HG03045 (cell line): Measurements from ENCODE around the gene FPGS.
"Not testable (repeated sequence)": the region's sequence is repeated elsewhere in the genome, so short reads cannot be mapped to it uniquely, and the experiment has no call there.

Source experiments
- ATAC-seq: cut with Tn5 transposase; IDR thresholded peaks from one replicate; pipeline ENCODE4 v1.9.1; 2021; ENCODE audit warnings: mild to moderate bottlenecking, moderate library complexity; ENCODE audit not compliant: unreplicated experiment

The FPGS gene

GRCh38 chr9:127770583-127770904 lies 32.1 kb upstream of the FPGS start:
- ATAC-seq: no peak

GRCh38 chr9:127770905-127771569 lies 31.6 kb upstream of the FPGS start:
- ATAC-seq: peak; percentile 90

GRCh38 chr9:127771570-127772189 lies 31.0 kb upstream of the FPGS start:
- no peak for ATAC-seq

- no peak for ATAC-seq
These were observed 30.1 kb upstream of the FPGS start for GRCh38 chr9:127772603-127773002.

GRCh38 chr9:127773272-127773671 lies 29.4 kb upstream of the FPGS start:
- ATAC-seq: no peak

GRCh38 chr9:127773981-127774380 lies 28.7 kb upstream of the FPGS start:
- no peak for ATAC-seq

- no peak for ATAC-seq
These were observed 26.3 kb upstream of the FPGS start for GRCh38 chr9:127776195-127776923.

GRCh38 chr9:127776924-127777289 lies 25.8 kb upstream of the FPGS start:
- ATAC-seq: no peak

- ATAC-seq: no peak
These were observed 25.2 kb upstream of the FPGS start for GRCh38 chr9:127777368-127777980.

GRCh38 chr9:127778280-127779135 lies 24.2 kb upstream of the FPGS start, which contains the start of gene SH2D3C:
TSS of gene SH2D3C (minus strand) at chr9:127778666. CDS start at chr9:127778627, 39 bp downstream.
- ATAC-seq: peak; percentile 34

GRCh38 chr9:127779136-127779981 lies 23.3 kb upstream of the FPGS start:
- ATAC-seq: peak; percentile 48

GRCh38 chr9:127780126-127780885 lies 22.4 kb upstream of the FPGS start:
- ATAC-seq: no peak

- ATAC-seq: not testable (repeated sequence)
These were observed 21.8 kb upstream of the FPGS start for GRCh38 chr9:127780909-127781308.

- no peak for ATAC-seq
These were observed 20.9 kb upstream of the FPGS start for GRCh38 chr9:127781806-127782205.

GRCh38 chr9:127783111-127784008 lies 19.3 kb upstream of the FPGS start:
- no peak for ATAC-seq

- ATAC-seq: peak; percentile 51
These were observed 17.4 kb upstream of the FPGS start for GRCh38 chr9:127785023-127785932.
